Raji (cell line): ENCODE measurements around the gene FAM111B.

ENCODE experiments used
- POLR2A ChIP-seq: IDR thresholded peaks from 2 replicates; pipeline ENCODE4 v1.6.1; 2011; ENCODE audit warnings: low read depth, low read length, control low read depth; ENCODE audit not compliant: insufficient read depth

Gene FAM111B

GRCh38 chr11:59117774-59118173 is 10.7 kb downstream of the FAM111B start:
- TF ChIP-seq POLR2A = no peak

- TF ChIP-seq POLR2A = no peak
These were observed 12.8 kb downstream of the FAM111B start for GRCh38 chr11:59119826-59120225.

- no peak for TF ChIP-seq POLR2A
These were observed 28.8 kb downstream of the FAM111B start for GRCh38 chr11:59135648-59136461.

- TF ChIP-seq POLR2A = no peak
These were observed 30.2 kb downstream of the FAM111B start for GRCh38 chr11:59137190-59137589.

- TF ChIP-seq POLR2A = no peak
These were observed 31.6 kb downstream of the FAM111B start for GRCh38 chr11:59138643-59139042.

GRCh38 chr11:59141191-59141590 is 34.2 kb downstream of the FAM111B start:
- TF ChIP-seq POLR2A = no peak

GRCh38 chr11:59141673-59142460 is 34.8 kb downstream of the FAM111B start:
- no peak for TF ChIP-seq POLR2A

GRCh38 chr11:59142530-59143507 is 35.8 kb downstream of the FAM111B start, which contains the start of gene FAM111A:
TSS of gene FAM111A (plus strand) at chr11:59142856. CDS start at chr11:59148873, 6,017 bp downstream.
- TF ChIP-seq POLR2A = peak; percentile 36; the same call in 1 of the 2 replicates

- no peak for TF ChIP-seq POLR2A
These were observed 37.1 kb downstream of the FAM111B start for GRCh38 chr11:59144096-59144495.

- peak; percentile 61 for TF ChIP-seq POLR2A
These were observed 37.7 kb downstream of the FAM111B start for GRCh38 chr11:59144579-59145345.

- TF ChIP-seq POLR2A = no peak
These were observed 38.5 kb downstream of the FAM111B start for GRCh38 chr11:59145534-59145933.

GRCh38 chr11:59151761-59152160 is 44.7 kb downstream of the FAM111B start:
- no peak for TF ChIP-seq POLR2A

GRCh38 chr11:59152312-59152951 is 45.4 kb downstream of the FAM111B start:
- TF ChIP-seq POLR2A = no peak

- TF ChIP-seq POLR2A = no peak
These were observed 47.6 kb downstream of the FAM111B start for GRCh38 chr11:59154610-59155009.
